GM21515 (cell line): Measurements from ENCODE around the gene ATP23.

Experiments
- ATAC-seq: cut with Tn5 transposase; IDR thresholded peaks from one replicate; pipeline ENCODE4 v1.9.1; 2021; ENCODE audit not compliant: unreplicated experiment

ATP23 gene

DNA sequence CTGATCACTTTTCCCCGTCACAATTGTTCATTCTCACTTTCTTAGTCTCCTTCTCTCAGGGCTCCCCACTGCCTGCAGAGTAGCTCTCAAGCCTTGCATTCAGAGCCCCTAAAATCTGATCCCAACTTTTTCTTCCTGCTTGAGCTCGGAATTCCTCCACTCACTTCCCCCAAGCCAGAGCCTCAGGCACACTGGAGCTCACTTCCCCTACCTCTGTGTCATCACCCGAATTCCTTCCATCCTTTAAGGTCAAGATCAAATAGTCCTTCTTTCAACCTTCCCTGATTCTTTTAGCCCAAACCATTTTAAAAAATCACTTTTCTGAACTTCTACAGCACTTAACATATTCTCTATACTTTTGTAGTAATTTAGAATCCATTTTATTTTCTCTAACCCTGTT, 34.1 kb upstream of the ATP23 start:
- no peak for ATAC-seq

DNA sequence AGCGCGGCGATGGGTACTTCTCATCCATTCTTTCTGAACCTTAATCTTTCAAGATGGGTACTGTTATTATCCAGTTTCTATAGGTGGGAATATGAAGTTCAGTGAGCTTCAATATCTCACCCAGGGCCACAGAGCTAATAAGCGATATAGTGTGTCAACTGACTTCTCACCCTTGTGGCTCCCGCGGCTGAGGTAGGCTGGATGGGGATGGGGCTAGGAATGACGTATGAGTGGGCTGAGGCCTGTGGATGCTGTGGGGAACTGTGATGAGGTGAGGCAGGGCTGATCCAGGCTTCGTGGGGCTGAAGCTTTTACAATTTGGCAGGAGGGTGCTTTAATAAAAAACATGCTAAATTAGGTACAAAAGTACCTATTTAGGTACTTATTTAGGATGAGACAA, 32.9 kb upstream of the ATP23 start:
- ATAC-seq, result no peak

DNA sequence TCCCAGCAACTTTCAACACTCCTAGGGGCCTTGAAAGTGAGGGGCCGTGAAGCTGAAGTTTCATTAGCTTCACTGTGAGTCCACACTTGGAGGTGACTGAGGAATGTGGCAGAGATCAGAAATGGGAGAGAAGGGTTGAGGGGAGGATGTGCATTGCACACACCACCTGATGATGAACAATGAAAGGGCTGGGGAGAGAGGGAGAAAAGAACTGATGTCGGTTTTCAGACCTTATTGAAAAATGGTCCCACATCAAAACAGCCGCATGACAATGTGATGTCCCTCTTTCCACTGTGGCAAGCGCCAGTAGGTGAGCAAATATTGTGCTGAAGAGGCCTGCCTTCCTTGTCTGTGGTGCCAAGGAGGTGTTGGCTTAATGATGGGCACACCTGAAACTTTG, 32.3 kb upstream of the ATP23 start:
- ATAC-seq, result no peak

DNA sequence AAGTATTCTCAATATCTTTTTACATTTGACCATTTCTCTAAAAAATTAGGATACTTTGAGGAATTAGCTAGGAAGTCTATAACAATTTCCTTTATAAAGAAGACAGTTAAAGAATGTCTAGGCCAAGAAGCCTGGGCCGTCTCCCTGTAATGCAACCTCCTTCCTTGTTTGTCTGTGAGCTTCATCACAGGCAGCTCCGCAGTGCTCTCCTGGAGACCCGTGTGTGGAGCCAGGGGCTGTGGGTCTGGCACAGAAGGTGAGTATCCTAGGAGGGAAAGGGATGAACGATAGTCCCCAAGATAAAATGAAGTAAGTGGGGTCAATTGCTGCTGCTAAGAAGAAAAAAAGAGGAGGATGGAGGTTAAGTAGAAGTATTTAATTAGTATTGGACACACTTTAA, 31.8 kb upstream of the ATP23 start:
- no peak for ATAC-seq

DNA sequence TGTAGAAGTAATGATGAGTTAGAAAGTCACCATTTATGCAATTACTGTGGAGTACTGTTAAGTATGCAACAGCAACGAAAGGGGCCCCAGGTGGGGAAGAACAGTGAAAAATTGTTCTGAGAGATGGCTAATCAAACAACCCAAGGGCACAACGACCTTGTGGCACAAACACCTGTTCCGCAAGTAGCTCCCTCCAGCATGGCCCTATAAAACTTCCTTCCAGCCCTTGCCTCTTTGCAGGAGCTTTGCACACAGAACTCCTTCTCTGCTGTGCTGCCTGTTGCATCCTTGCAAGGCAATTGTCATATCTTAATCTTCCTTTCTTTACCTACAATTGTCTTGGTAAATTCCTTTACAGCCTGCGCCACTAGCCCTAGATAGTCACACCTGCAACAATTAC, 23.2 kb upstream of the ATP23 start:
- ATAC-seq, result no peak

DNA sequence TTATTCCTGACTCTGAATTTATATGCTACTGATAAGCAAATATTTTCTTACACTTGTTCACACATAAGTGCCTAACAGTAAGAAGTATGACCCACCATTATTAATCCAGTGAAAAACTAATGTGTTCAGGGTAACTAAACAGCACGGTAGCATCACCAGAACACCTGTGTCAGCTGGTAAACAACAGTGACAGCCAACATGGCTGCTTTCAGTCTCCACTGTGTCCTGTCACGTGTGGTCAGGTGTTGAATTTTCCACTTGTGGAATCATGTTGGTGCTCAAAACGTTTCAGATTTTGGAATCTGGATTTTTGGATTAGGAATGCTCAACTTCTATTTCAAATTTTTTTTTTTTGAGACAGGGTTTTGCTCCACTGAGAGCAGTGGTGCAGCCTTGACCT, 14.3 kb upstream of the ATP23 start:
- ATAC-seq, result no peak

DNA sequence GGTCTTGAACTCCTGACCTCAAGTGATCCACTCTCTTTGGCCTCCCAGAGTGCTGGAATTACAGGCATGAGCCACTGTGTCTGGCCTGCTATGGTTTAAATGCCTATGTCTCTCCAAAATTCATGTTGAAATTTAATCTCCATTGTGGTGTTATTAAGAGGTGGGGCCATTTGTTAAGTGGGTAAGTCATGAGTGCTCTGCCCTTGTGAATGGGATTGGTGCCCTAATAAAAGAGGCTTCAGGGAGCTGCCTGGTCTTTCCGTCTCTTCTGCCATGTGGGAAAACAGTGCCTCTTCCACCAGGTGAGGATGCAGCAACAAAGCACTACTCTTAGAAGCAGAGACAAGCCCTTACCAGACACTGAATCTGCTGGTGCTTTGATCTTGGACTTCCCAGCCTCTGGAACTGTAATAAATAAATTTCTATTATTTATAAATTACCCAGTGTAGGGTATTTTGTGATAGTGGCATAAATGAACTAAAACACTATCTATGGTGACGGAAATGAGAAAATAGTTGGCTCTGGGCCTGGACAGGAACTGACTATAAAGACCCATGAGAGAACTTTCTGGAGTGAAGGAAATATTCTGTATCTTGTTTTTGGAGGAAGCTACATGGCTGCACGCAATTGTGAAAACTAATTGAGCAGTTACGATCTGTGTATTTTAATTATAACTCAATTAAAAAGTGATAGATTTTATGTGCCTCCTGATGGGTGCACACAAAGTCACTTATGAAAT, 12.1 kb upstream of the ATP23 start:
- ATAC-seq, result no peak

DNA sequence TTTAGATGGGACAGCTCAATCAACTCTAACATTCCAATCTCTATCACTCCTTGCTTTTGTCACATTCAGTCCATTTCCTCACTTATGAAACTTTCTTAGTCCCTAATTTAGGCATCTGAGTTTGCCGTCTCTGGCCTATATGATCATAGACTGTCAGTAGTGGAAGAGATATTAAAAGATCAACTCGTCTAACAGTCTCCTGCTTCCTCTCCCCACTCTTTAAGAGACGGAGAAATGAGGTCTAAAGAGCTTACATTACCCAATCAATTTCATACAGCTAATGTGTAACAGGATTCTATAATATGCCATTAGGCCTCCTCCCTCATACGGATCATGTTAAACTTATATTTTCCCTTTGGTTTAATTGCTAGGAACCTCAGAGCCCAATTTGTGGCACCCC, 6.5 kb upstream of the ATP23 start:
- ATAC-seq, result no peak

DNA sequence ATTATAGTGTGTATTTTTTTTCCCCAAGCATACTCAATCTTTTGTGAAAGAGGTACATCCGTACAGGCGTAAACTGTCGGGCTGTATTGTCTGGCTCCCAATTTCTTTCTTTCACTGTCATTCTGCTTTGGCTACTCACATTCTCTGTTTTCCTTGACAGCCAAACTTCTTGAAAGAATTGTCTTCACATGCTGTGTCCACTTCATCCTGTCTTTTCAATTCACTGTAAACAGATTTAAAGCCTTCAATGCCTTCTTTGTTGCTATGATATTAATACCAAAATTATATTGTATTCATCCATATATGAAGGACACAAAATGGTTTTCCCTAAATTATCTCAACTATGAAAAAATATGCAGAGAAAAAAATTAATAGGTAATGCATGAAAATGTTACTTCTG, 6.0 kb upstream of the ATP23 start:
- no peak for ATAC-seq

DNA sequence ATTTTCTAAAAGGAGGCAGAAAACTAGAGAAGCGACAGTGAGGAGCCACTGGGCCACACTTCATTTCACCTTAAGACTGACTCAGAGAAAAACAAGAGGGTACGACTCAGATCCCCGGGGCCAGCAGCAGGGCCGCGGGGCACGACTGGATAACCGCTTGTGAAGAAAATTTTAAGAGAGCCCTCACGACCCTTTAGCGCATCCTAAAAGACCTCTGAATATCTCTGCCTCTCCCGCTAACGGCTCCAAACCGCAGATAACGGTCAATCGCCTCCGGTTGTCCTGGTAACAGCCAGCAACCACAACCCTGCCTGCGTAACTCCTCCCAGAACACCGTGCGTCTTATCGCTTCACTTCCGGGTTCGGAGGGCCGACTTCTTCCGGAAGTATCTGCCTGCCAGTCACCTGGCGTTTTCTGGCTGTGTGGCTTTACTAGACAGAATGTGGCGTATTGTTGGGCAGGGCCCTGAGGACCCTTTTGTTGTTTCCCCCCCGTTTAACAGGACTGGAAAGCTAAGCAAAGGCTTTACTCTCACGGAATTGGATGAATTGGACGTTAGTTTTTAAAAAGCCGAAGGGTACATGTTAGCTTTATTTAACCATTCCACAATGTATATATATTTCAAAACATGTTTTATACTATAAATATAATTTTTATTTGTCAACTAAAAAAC, 5.4 kb upstream of the ATP23 start:
- ATAC-seq, result peak; percentile 99

DNA sequence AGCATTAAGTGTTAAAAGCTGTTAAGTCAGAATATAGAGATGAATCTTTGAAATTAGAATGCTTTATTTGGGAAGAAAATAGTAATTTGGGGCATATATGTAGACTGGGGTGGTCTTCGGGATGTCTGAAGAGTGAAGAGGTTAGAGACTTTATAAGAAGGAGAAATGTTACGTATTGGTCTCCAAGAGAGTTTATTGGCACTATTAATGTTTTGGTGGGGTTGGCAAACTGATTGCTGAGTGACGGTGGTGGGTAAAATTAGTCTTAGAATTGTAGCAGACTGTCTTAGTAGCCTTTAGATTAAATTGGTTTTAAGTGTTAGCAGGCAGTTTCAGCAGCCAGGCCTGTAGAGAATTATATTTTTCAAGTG, 4.9 kb upstream of the ATP23 start:
- no peak for ATAC-seq

DNA sequence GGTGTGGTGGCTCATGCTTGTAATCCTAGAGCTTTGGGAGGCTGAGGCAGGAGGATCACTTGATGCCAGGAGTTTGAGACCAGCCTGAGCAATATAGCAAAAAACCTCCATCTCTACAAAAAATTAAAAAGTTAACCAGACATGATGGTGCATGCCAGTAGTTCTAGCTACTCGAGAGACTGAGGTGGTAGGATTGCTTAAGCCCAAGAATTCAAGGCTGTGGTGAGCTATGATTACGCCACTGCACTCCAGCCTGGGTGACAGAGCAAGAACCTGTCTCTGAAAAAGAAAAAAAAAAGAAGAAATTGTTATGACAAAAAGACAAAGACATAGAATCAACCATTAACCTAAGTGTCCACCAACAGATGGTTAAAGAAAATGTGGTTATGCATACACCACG, 2.1 kb upstream of the ATP23 start:
- ATAC-seq, result no peak

DNA sequence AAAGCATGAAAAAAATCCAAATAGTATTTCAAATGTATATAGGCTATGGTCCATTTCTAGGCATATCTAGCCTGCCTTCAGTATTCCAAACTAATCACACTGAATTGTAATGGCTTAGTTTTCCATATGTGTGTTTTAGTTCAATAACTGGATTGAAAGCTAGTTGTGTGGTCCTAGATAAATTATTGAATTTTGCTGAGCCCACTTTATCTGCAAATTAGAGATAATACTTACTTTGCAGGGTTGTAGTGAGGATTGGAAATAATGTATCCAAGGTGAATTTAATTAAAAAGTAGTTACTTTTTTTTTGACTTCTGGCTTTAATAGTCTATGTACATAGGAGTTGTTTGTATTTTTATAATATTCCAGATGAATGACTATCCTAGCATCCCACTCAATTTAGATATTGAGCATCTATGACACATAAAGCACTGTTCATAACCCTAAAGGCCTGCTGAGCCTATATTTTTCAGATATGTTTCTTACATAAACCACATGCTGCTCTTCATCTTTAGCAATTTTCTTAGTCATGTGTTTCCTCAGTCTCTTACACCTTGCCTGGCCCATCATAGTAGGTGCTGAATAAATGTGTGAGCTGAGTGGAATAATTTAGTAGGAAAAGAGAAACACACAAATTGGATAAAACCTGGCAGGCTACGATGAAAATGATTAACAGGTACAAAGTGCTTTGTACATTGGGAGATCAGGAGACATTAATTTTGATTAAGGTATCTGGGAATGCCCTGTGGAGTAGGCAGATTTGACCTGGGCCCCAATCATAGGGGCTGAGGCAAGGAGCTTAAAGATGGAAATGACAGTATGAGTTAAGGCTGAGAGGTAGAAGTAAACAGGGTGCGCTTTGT, 1.1 kb upstream of the ATP23 start:
- no peak for ATAC-seq

DNA sequence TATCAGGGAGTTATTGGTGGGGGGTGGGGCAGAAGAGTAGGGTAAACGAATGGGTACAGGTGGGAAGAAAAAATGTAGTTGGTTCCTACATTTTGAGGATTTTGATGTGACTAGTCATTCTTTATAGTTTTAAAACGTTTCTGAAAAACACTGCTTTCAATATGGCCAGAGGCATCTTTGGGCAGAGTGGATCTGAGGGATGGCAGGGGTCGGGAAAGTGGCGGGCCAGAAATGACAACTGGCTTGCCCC, 527 bp upstream of the ATP23 start:
- no peak for ATAC-seq

DNA sequence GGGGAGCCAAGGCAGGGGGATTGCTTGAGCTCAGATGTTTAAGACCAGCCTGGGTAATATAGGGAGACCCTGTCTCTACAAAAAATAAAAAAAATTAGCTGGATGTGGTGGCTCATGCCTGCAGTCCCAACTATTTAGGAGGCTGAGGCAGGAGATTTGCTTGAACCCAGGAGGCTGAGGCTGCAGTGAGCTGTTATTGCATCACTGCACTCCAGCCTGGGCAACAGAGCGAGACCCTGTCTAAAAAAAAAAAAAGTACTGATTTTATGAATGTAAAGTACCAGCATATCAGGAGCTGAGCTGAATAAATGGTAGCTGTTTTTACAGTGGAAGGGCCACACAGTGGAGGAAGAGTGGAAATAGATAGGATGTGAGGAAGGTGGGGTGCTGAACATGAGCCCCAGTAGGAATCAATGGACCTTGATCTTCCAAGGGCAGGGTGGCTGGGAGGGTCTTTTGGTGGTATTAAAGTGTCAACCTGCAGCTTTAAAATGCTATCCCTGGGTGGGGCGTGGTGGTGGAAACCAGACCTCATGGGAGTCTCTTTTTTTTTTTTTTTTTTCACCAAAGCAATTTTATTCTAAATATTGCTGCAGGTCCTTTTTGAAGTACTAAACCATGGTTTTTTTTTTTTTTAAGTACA, 2.2 kb downstream of the ATP23 start:
- no peak for ATAC-seq

DNA sequence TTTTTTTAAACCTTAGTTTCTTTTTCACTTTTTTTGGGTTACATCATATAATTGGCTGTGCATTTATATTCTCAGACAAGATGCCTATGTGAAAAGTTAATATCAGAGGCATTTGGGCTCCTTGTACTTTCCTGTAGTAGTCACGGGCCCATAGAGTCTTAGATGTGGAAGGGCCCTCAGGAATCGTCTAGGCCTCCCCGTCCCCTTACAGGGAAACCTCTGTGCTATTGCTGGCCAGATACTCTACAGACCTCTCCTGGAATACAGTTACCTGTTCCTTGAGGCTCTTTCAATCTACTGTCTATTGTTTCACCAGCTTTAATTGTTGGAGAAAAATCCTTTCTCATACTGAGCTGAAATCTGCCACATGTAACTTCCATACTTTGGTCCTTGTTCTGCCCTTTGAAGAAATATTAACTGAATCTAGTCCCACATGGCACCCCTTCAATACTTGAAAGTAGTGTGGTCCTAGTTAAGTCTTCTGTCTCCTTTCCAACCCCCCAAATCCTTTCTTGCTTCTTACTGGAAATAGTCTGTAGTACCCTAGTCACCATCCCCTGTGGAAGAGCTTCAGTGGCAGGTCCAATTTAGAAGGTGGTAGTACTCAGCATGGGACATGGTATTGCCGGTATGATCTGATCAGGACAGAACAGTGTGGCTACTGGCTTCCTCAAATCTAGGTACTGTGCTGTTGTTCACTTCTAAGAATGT, 3.1 kb downstream of the ATP23 start:
- ATAC-seq, result no peak

DNA sequence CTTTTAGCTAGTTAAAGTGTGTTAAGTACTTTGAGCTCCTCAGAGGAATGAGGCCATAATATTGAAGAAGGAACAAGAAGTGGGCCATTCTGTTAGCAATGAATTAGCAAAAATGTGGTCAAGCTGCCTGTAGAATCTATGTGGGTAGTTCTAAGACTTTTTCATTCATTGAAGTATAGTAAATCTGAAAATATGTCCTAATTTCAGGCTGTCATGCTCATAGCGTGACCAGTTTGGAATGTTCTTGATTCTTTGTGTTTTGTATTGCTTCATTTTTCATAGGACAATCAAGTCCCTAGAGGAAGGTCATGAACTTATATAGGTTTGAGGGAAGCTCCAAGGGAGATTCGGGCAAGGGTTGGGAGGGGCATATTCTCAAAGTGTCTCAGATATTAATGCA, 11.4 kb downstream of the ATP23 start:
- ATAC-seq, result no peak

DNA sequence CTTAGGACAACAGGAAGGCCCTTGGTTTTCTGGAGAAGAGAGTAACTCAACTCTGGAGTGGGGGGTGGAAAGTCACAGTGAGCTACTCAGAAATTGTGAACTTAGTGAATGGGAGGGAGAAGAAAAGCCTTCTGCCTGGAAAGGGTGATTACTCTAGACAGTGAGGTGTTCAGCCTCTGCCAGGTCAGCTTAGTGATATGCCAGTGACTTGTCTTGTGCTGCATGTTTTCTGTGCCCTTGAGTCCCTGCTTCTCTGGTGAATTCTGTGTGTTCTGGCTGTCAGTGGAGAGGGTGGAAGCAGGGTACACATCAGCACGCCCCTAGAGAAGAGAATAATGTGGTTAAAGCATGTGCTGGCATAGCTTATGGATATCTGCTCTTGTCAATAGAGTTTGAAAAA, 13.4 kb downstream of the ATP23 start:
- no peak for ATAC-seq

DNA sequence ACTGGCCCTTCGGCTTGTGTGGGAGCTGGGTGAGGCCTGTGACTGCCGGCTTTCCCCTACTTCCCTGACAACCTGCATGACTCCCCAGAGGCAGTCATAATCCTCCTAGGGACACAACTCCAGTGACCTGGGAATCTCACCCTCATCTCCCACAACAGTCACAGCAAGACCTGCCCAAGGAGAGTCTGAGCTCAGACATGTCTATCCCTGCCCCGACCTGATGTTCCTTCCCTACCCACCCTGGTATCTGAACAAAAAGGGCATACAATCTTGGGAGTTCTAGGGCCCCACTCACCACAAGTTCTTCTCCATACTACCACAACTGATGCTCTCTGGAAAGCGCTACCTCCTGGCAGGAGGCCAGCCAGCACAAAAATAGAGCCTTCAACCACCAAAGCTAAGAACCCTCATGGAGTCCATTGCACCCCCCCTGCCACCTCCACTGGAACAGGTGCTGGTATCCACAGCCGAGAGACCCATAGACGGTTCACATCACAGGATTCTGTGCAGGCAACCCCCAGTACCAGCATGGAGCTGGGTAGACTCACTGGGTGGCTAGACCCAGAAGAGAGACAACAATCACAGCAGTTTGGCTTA, 16.8 kb downstream of the ATP23 start:
- ATAC-seq, result no peak

DNA sequence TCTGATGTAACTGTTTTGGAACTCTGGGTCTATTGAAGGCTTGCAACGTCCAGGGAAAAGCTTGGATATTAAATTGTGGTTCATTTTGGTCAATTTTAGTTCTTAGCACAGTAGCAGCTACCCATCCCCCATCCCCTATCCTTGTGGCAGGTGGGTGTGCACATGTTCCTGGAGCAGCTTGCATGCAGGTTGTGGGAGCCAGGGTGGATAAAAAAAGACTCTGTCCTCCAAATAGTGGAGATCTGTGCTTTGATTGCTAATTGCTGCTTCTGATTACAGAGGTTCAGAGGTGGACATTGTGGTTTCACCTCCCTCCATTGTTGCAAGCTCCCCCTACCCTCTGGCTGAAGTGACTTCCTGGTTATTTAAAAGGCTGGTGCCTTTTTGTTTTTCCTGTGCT, 23.1 kb downstream of the ATP23 start:
- no peak for ATAC-seq

DNA sequence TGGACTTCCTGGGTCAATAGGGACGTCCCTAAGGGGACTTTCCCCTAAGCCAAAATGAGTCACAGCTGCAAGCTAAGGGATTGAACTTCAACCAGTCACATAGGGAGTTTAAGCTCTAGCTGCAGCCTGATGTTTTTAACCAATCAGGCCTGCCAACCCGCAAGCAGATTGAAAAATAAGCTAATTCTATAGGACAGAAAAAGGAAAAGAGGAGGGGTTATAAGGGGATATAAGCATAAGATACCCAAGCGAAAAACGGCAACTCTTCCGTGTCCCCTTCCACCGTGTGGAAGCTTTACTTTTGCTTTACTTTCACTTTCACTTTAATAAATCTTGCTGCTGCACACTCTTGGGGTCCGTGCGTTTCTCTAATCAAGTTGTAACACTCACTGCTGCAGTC, 24.4 kb downstream of the ATP23 start:
- no peak for ATAC-seq
